Measurements from ENCODE around the gene ID3. TPM values are rescaled to one million over a fixed set of nuclear protein-coding genes. Genes with fewer than 3 reads are reported as not detected.

The ID3 gene
- total RNA-seq, 1 experiment from 2014 or later = 10.4 TPM

- H3K4me2 ChIP-seq = peak overlapping the region; percentile 89
- peaks cover 41% of the 10 kb centered on the region for H3F3A ChIP-seq (ENCODE audit: insufficient read depth, low read depth)
- peak overlapping the region; percentile 48; the same call in 1 of the 2 replicates for H2AFZ ChIP-seq
- DNase-seq = no peak
- no TSS peak for BruUV-seq (replicated peaks)
- intact Hi-C loops (cut with micrococcal nuclease; ENCODE audit: unreplicated experiment) = loop anchor here (1.0 to 2.0 kb wide), 3 partner anchors 17 to 67 kb away; no protein-coding TSS in a partner anchor
- peak overlapping the region; percentile 67; the same call in 1 of the 2 replicates for H3K4me3 ChIP-seq
- no peaks in the 10 kb centered on the region for H3K9me2 ChIP-seq (ENCODE audit: insufficient read depth)
- no peak for TF ChIP-seq CTCF (conservative IDR thresholded peaks at IDR 0.05)
- TF ChIP-seq EZH2 (IDR thresholded peaks at IDR 0.05; ENCODE audit: low read depth) = no peak
- no peaks in the 10 kb centered on the region for H4K20me1 ChIP-seq (ENCODE audit: insufficient read depth)
- CTCF ChIA-PET = interaction anchor here (0.6 to 1.0 kb wide), 3 partner anchors 17 to 152 kb away, joined by 3 to 4 read pairs (median 3); no protein-coding TSS in a partner anchor
- H3K27ac ChIP-seq = peak overlapping the region; percentile 96
- H3K79me2 ChIP-seq (ENCODE audit: low read depth) = peaks cover 23% of the 10 kb centered on the region
- no peaks in the 10 kb centered on the region for H3K9me3 ChIP-seq (ENCODE audit: insufficient read depth, low read depth)
- H3K27me3 ChIP-seq (ENCODE audit: insufficient read depth, low read depth) = no peaks in the 10 kb centered on the region
- no peaks in the 10 kb centered on the region for H3K36me3 ChIP-seq (ENCODE audit: low read depth)
- H3K4me1 ChIP-seq (replicated peaks; ENCODE audit: insufficient read depth) = peaks cover 40% of the 10 kb centered on the region
- POLR2A ChIA-PET (ENCODE audit: unreplicated experiment) = interaction anchor here (0.6 to 0.8 kb wide), 5 partner anchors 14 to 216 kb away, joined by 3 to 33 read pairs (median 7); partner anchors contain the start of gene HNRNPR
Observed at GRCh38 chr1:23559985-23560741, 862 bp upstream of the ID3 start.

DNA sequence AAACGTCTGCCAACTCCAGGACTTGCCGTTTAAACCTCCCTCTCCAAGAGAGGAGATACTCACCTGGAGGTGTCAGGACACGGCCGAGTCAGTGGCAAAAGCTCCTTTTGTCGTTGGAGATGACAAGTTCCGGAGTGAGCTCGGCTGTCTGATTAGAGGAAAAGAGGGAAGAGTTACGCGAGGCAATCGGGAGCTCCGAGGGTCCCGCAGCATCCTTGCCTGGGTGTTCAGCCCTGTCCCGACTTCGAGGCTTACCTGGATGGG lies 497 bp downstream of the ID3 start:
- H4K20me1 ChIP-seq (ENCODE audit: insufficient read depth) = no peaks in the 10 kb centered on the region
- DNase-seq = no peak
- peaks cover 23% of the 10 kb centered on the region for H3K79me2 ChIP-seq (ENCODE audit: low read depth)
- no peak for TF ChIP-seq EZH2 (IDR thresholded peaks at IDR 0.05; ENCODE audit: low read depth)
- TF ChIP-seq CTCF (conservative IDR thresholded peaks at IDR 0.05) = no peak
- H3K27ac ChIP-seq = peak overlapping the region; percentile 96
- ChIA-PET CTCF (no interaction called here), POLR2A (ENCODE audit: unreplicated experiment) (interaction anchor here (0.7 to 1.3 kb wide), 2 partner anchors 19 to 34 kb away, joined by 7 to 11 read pairs; no protein-coding TSS in a partner anchor)
- BruUV-seq (replicated peaks) = no TSS peak
- no peaks in the 10 kb centered on the region for H3K9me2 ChIP-seq (ENCODE audit: insufficient read depth)
- intact Hi-C loops (cut with micrococcal nuclease; ENCODE audit: unreplicated experiment) = loop anchor here (1.0 to 2.0 kb wide), 3 partner anchors 18 to 68 kb away; no protein-coding TSS in a partner anchor
- no peaks in the 10 kb centered on the region for H3K36me3 ChIP-seq (ENCODE audit: low read depth)
- H3K4me3 ChIP-seq = peak overlapping the region; percentile 67
- H3K27me3 ChIP-seq (ENCODE audit: insufficient read depth, low read depth) = no peaks in the 10 kb centered on the region
- peaks cover 47% of the 10 kb centered on the region for H3K4me1 ChIP-seq (replicated peaks; ENCODE audit: insufficient read depth)
- H3K4me2 ChIP-seq = peak overlapping the region; percentile 89
- peaks cover 43% of the 10 kb centered on the region for H3F3A ChIP-seq (ENCODE audit: insufficient read depth, low read depth)
- H2AFZ ChIP-seq = no peak overlapping the region
- no peaks in the 10 kb centered on the region for H3K9me3 ChIP-seq (ENCODE audit: insufficient read depth, low read depth)

- Histone ChIP-seq H3F3A (ENCODE audit: insufficient read depth, low read depth) (peaks cover 43% of the 10 kb centered on the region), H3K4me3 (peak overlapping the region; percentile 67), H3K4me2 (peak overlapping the region; percentile 89), H3K4me1 (replicated peaks; ENCODE audit: insufficient read depth) (peaks cover 49% of the 10 kb centered on the region), H4K20me1 (ENCODE audit: insufficient read depth) (no peaks in the 10 kb centered on the region), H3K9me3 (ENCODE audit: insufficient read depth, low read depth) (no peaks in the 10 kb centered on the region), H2AFZ (peak overlapping the region; percentile 45; the same call in 1 of the 2 replicates), H3K79me2 (ENCODE audit: low read depth) (peaks cover 23% of the 10 kb centered on the region), H3K9me2 (ENCODE audit: insufficient read depth) (no peaks in the 10 kb centered on the region), H3K27me3 (ENCODE audit: insufficient read depth, low read depth) (no peaks in the 10 kb centered on the region), H3K36me3 (ENCODE audit: low read depth) (no peaks in the 10 kb centered on the region), H3K27ac (peak overlapping the region; percentile 96)
- intact Hi-C loops (cut with micrococcal nuclease; ENCODE audit: unreplicated experiment) = loop anchor here (2.0 kb wide), 1 partner anchor 18 kb away; no protein-coding TSS in a partner anchor
- BruUV-seq (replicated peaks) = TSS peak; percentile 15
- TF ChIP-seq CTCF (conservative IDR thresholded peaks at IDR 0.05) (no peak), EZH2 (IDR thresholded peaks at IDR 0.05; ENCODE audit: low read depth) (no peak)
- POLR2A ChIA-PET (ENCODE audit: unreplicated experiment) = interaction anchor here (0.7 to 1.3 kb wide), 2 partner anchors 20 to 34 kb away, joined by 7 to 11 read pairs; no protein-coding TSS in a partner anchor
- CTCF ChIA-PET = interaction anchor here (0.6 to 0.9 kb wide), 2 partner anchors 18 to 34 kb away, joined by 3 to 6 read pairs; no protein-coding TSS in a partner anchor
- DNase-seq = peak; percentile 63 to 66
Observed at GRCh38 chr1:23558140-23558871, 995 bp downstream of the ID3 start.

All from PC-9 (cell line).